Skeletal muscle satellite cell (primary cell): ENCODE results near the gene MCTP2.
"Not testable (repeated sequence)": the region's sequence is repeated elsewhere in the genome, so short reads cannot be mapped to it uniquely, and the experiment has no call there.

Source experiments
- H3K27me3 ChIP-seq: 2 replicates; pipeline ENCODE4 v1.7.0; 2013; ENCODE audit warnings: low read length; ENCODE audit not compliant: control insufficient read depth, insufficient read depth
- H3K36me3 ChIP-seq: 2 replicates; pipeline ENCODE4 v1.7.0; 2013; ENCODE audit warnings: mild to moderate bottlenecking, control low read depth, low read length; ENCODE audit not compliant: insufficient read depth
- H3K4me1 ChIP-seq: 2 replicates; pipeline ENCODE4 v1.7.0; 2013; ENCODE audit warnings: low read length; ENCODE audit not compliant: control insufficient read depth, insufficient read depth
- H3K4me2 ChIP-seq: 2 replicates; pipeline ENCODE4 v1.7.0; 2013; ENCODE audit warnings: mild to moderate bottlenecking, low read length
- H3K4me3 ChIP-seq: 2 replicates; pipeline ENCODE4 v1.7.0; 2013; ENCODE audit warnings: low read length
- H3K9ac ChIP-seq: 2 replicates; pipeline ENCODE4 v1.7.0; 2013; ENCODE audit warnings: mild to moderate bottlenecking, low read depth, low read length, moderate library complexity
- H3K9me3 ChIP-seq: replicated peaks from 2 replicates; pipeline ENCODE4 v1.7.0; 2013; ENCODE audit warnings: mild to moderate bottlenecking, control low read depth, low read length

MCTP2 gene

GRCh38 chr15:94477913-94478553 lies 246.7 kb downstream of the MCTP2 start:
- H3K4me3 ChIP-seq, result no peak overlapping the region
- H3K4me2 ChIP-seq, result no peak overlapping the region
- H3K36me3 ChIP-seq, result no peaks in the 10 kb centered on the region
- H3K4me1 ChIP-seq, result no peaks in the 10 kb centered on the region
- H3K9me3 ChIP-seq, result no peaks in the 10 kb centered on the region
- H3K27me3 ChIP-seq, result no peaks in the 10 kb centered on the region
- H3K9ac ChIP-seq, result no peak overlapping the region

DNA sequence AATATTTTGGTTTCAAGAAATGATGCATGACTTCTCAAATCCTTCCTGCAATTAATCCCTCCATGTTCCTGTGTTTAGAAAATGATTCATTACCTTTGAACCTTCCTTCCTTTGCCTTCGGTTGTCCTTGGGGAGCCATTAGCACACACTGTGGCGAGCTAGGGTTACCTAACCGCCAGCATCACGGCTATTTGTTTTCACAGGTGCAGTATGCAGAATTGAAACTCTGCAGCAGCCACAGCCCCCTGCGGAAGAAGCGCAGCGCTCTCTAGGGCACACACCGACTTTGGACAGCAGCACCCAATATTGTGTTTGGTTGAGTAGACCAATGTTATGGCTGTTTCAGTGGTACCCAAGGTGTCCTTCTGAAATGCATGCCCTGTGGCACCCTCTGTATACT lies 247.4 kb downstream of the MCTP2 start:
- Histone ChIP-seq H3K9ac (no peak overlapping the region), H3K4me2 (no peak overlapping the region), H3K36me3 (no peaks in the 10 kb centered on the region), H3K9me3 (no peaks in the 10 kb centered on the region), H3K27me3 (no peaks in the 10 kb centered on the region), H3K4me3 (no peak overlapping the region), H3K4me1 (no peaks in the 10 kb centered on the region)

DNA sequence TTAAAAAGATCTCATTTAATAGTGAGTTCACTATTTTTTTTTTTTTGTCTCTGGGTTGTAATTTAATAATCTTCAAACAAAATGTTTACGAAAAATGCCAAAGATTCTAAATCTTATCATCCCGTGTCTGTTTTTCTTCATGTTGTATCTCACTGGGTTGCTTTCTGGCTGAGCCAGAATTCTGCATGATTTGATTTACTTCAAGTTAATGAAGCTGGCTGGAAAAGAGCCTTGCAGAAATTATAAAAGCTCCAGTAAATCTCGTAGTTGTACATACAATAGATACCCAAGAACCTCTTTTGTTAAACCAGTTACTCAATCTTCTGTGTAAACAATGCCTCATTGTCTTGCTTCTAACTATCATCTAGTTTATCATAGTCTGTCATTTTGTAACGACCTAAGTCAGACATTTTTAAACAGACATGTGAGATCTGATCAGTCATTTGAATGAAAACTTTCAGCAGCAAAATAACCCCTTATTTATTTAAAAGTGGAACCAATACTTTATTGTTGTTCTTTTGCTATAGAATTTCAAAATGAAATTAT lies 249.0 kb downstream of the MCTP2 start:
- H3K4me3 ChIP-seq, result no peak overlapping the region
- H3K4me1 ChIP-seq, result no peaks in the 10 kb centered on the region
- H3K9me3 ChIP-seq, result no peaks in the 10 kb centered on the region
- no peaks in the 10 kb centered on the region for H3K27me3 ChIP-seq
- no peak overlapping the region for H3K9ac ChIP-seq
- no peaks in the 10 kb centered on the region for H3K36me3 ChIP-seq
- no peak overlapping the region for H3K4me2 ChIP-seq

DNA sequence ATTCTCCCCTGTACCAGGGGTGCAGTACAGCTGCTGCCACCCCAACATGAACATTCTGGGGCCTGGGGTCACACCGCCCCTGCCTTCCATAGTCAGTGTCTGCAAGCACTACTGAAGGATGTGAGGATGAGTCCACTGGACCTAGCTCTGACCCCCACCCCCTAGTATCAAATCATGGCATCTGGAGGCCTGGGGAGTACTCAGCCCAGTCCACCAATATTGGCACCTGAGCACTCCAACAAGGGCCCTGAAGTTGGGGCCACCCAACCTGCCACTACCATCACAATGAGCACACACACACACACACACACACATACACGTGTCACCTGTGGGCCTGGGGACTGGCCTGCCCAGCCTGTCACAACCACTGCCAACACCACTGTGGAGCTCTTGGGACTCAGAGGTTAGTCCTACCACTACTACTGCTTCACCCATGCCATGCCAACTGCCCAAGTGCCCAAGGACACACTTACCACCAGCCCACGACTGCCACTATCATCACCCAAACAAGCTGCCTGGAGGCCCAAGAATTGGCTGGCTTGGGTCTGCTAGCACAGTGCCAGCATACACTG lies 253.9 kb downstream of the MCTP2 start:
- H3K9ac ChIP-seq, result no peak overlapping the region
- H3K27me3 ChIP-seq, result no peaks in the 10 kb centered on the region
- H3K9me3 ChIP-seq, result no peaks in the 10 kb centered on the region
- H3K4me1 ChIP-seq, result no peaks in the 10 kb centered on the region
- H3K4me2 ChIP-seq, result no peak overlapping the region
- H3K4me3 ChIP-seq, result no peak overlapping the region
- H3K36me3 ChIP-seq, result no peaks in the 10 kb centered on the region

DNA sequence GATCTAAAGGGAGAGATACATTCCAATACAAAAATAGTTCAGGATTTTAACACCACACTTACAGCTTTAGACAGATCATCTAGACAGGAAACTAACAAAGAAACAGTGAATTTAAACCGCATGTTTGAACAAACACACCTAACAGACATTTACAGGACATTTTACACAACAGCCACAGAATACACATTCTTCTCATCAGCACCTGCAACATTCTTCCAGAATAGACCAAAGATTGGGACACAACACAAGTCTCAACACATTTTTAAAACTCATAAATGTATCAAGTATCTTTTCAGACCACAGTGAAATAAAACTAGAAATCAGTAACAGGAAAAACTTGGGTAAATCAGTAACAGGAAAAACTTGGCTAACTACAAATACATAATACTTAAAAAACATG lies 256.3 kb downstream of the MCTP2 start:
- Histone ChIP-seq H3K4me3 (no peak overlapping the region), H3K27me3 (no peaks in the 10 kb centered on the region), H3K36me3 (no peaks in the 10 kb centered on the region), H3K4me1 (no peaks in the 10 kb centered on the region), H3K4me2 (no peak overlapping the region), H3K9me3 (no peaks in the 10 kb centered on the region), H3K9ac (no peak overlapping the region)

GRCh38 chr15:94493176-94493575 lies 261.8 kb downstream of the MCTP2 start:
- no peak overlapping the region for H3K4me2 ChIP-seq
- no peaks in the 10 kb centered on the region for H3K27me3 ChIP-seq

DNA sequence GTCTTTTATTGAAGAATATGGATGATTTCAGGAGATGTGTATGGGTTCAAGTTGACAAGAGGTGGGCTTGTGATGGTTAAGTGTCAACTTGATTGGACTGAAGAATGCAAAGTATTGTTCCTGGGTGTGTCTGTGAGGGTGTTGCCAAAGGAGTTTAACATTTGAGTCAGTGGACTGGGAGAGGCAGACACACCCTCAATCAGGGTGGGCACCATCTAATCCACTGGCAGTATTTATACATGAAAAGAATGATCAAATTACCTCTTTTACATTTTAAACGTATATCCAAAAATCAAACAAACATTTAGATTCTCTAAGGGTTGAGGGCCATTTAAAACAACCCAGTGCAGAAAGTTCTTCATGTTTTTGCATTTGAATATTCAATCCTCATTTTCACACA lies 262.2 kb downstream of the MCTP2 start:
- not testable (repeated sequence) for H3K4me3 ChIP-seq, H3K4me2 ChIP-seq, H3K4me1 ChIP-seq, H3K9ac ChIP-seq, H3K36me3 ChIP-seq, H3K27me3 ChIP-seq, H3K9me3 ChIP-seq

More at GRCh38 chr15:94493176-94493575, 261.8 kb downstream of the MCTP2 start:
- Histone ChIP-seq H3K9me3 (no peaks in the 10 kb centered on the region), H3K36me3 (no peaks in the 10 kb centered on the region), H3K4me1 (no peaks in the 10 kb centered on the region), H3K9ac (no peak overlapping the region), H3K4me3 (no peak overlapping the region)

- no peak overlapping the region for H3K4me2 ChIP-seq
- H3K4me3 ChIP-seq, result no peak overlapping the region
- H3K9me3 ChIP-seq, result no peaks in the 10 kb centered on the region
- no peaks in the 10 kb centered on the region for H3K36me3 ChIP-seq
- H3K9ac ChIP-seq, result no peak overlapping the region
- no peaks in the 10 kb centered on the region for H3K4me1 ChIP-seq
- H3K27me3 ChIP-seq, result no peaks in the 10 kb centered on the region
These were observed 263.4 kb downstream of the MCTP2 start for GRCh38 chr15:94494732-94495131.

DNA sequence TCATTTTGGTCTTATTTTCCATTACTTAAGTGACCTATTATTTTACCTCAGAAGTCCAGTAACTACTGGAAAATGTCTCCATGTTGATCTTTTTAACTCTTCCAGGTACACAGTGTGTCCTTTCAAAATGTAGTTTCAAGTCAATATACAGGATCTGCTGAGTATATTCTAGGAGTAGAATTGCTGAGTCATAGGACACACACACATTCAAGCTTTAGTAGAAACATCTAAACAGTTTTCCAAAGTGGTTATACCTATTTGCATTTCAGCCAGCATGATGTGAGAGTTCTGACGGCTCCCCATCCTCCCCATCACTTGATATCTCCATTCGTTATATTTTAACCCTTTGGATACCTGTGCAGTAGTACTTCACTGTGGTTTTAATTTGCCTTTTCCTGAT lies 271.9 kb downstream of the MCTP2 start:
- Histone ChIP-seq H3K4me2 (no peak overlapping the region), H3K36me3 (no peaks in the 10 kb centered on the region), H3K27me3 (no peaks in the 10 kb centered on the region), H3K9me3 (peaks cover 4% of the 10 kb centered on the region), H3K9ac (no peak overlapping the region), H3K4me3 (no peak overlapping the region), H3K4me1 (no peaks in the 10 kb centered on the region)

GRCh38 chr15:94509259-94509658 lies 277.9 kb downstream of the MCTP2 start:
- Histone ChIP-seq H3K36me3 (no peaks in the 10 kb centered on the region), H3K27me3 (no peaks in the 10 kb centered on the region), H3K4me2 (no peak overlapping the region), H3K9ac (no peak overlapping the region), H3K4me3 (no peak overlapping the region), H3K4me1 (no peaks in the 10 kb centered on the region), H3K9me3 (peaks cover 4% of the 10 kb centered on the region)

GRCh38 chr15:94522125-94522524 lies 290.8 kb downstream of the MCTP2 start:
- Histone ChIP-seq H3K27me3 (no peaks in the 10 kb centered on the region), H3K4me3 (no peak overlapping the region), H3K9ac (no peak overlapping the region), H3K4me1 (no peaks in the 10 kb centered on the region), H3K36me3 (no peaks in the 10 kb centered on the region), H3K4me2 (no peak overlapping the region), H3K9me3 (peaks cover 2% of the 10 kb centered on the region)

DNA sequence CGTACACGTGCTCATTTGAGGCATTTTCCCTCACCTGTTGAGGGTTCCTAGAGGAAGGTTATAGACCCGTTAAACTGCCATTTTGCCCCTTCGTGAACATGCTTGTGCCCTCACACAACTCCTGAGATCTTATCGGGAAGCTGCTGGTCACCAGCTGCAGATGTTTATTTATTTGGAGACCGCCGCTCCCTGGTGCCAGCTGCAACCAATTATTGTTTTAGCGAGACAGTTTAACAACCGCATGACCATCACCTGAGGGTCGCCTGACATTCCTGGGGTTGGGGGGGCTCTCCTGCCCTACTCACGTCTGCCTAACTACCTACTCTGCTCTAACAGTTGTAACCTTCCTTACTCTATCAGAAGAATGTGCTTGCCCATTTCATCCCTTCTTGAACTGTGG lies 292.5 kb downstream of the MCTP2 start:
- Histone ChIP-seq H3K36me3 (no peaks in the 10 kb centered on the region), H3K9ac (no peak overlapping the region), H3K4me1 (no peaks in the 10 kb centered on the region), H3K27me3 (no peaks in the 10 kb centered on the region), H3K4me3 (no peak overlapping the region), H3K4me2 (no peak overlapping the region), H3K9me3 (peaks cover 2% of the 10 kb centered on the region)
